ENCODE measurements around the gene MUC3A. TPM values are rescaled to one million over a fixed set of nuclear protein-coding genes. Genes with fewer than 3 reads are reported as not detected.
A peak's percentile ranks its signal among the peaks of the same experiment; 100 is the strongest.

The MUC3A gene
- total and polyA plus RNA-seq, 2 of the 4 experiments (the other 2 are of a cell fraction), result 0.05 TPM; not detected in 1

DNA sequence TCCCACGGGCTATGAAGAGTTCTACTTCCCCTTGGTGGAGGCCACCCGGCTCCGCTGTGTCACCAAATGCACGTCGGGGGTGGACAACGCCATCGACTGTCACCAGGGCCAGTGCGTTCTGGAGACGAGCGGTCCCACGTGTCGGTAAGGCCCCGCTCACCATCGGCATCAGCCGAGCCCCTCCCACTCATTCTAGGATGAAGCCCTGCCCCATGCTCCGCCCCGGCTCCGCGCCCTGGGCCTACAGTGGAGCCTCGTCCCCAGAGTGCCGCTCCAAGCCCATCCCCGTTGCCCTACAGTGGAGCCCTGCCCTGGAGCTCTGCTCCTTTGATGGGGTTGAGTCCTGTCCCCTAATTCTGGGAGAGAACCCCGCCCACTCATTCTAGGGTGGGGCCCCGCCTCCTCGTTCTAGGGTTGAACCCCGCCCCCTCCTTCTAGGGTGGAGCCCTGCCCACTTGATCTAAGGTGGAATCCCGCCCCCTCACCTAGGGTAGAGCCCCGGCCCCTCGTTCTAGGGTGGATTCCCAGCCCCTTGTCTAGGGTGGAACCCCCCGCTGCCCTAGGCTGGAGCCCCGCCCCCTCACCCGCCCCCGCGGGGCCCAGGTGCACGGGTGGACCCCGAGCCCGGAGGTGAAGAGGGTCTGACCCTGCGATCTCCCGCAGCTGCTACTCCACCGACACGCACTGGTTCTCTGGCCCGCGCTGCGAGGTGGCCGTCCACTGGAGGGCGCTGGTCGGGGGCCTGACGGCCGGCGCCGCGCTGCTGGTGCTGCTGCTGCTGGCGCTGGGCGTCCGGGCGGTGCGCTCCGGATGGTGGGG is 16.6 kb downstream of the MUC3A start:
- Histone ChIP-seq H4K5ac (ENCODE audit: low read depth, low read length) (no peak overlapping the region), H2AK9ac (replicated peaks; ENCODE audit: low read depth, low read length, poor library complexity) (no peak overlapping the region), H2AFZ (replicated peaks; ENCODE audit: low read length, poor library complexity) (peak overlapping the region; percentile 79), H2BK15ac (ENCODE audit: low read depth, low read length) (no peak overlapping the region), H2BK120ac (ENCODE audit: low read depth, low read length) (no peak overlapping the region), H4K8ac (ENCODE audit: low read depth in 2 of 2, low read length in 2 of 2) (no peak overlapping the region), H3K27me3 (ENCODE audit: control insufficient read depth, insufficient read depth, low read length) (peaks cover 53% of the 10 kb centered on the region), H3K9ac (ENCODE audit: low read depth, low read length) (no peak overlapping the region), H2BK5ac (ENCODE audit: low read depth, low read length, poor library complexity, severe bottlenecking) (no peak overlapping the region), H3K4me3 (ENCODE audit: insufficient read depth, low read depth, low read length) (no peak overlapping the region), H3K36me3 (ENCODE audit: control insufficient read depth, insufficient read depth, low read length) (no peaks in the 10 kb centered on the region), H3K4me1 (ENCODE audit: control insufficient read depth, insufficient read depth, low read length) (no peaks in the 10 kb centered on the region), H3K27ac (ENCODE audit: insufficient read depth, low read length) (no peak overlapping the region), H3K4ac (ENCODE audit: low read depth, low read length) (no peak overlapping the region), H3K9me3 (ENCODE audit: control insufficient read depth, insufficient read depth, low read length) (no peaks in the 10 kb centered on the region; the same call in 1 of the 2 replicates), H2BK20ac (ENCODE audit: low read depth, low read length) (no peak overlapping the region), H3K18ac (ENCODE audit: low read depth, low read length) (no peak overlapping the region), H4K20me1 (ENCODE audit: insufficient read depth, low read length) (no peaks in the 10 kb centered on the region; the same call in 1 of the 2 replicates), H4K91ac (ENCODE audit: insufficient read depth, low read depth, low read length) (no peak overlapping the region), H3K4me2 (ENCODE audit: low read depth, low read length) (no peak overlapping the region; the same call in 1 of the 2 replicates), H3K9me1 (ENCODE audit: insufficient read depth, low read length) (no peaks in the 10 kb centered on the region), H3K14ac (replicated peaks; ENCODE audit: low read depth, low read length) (no peak overlapping the region), H2AK5ac (ENCODE audit: low read depth, low read length) (no peak overlapping the region), H3K56ac (ENCODE audit: extremely low read depth, insufficient read depth, low read length) (no peak overlapping the region), H3K79me1 (ENCODE audit: low read depth in 1 of 2, low read length in 2 of 2) (no peaks in the 10 kb centered on the region), H3K23ac (ENCODE audit: low read depth, low read length) (no peak overlapping the region)
- ChIA-PET CTCF (no interaction called here), POLR2A (ENCODE audit: unreplicated experiment) (no interaction called here)
- DNase-seq (no peak), ATAC-seq (ENCODE audit: low read depth) (peak; percentile 94)
- dilution Hi-C loops (cut with HindIII; ENCODE audit: low sequenced_read_pairs, unreplicated experiment), result no loop called here
- no TSS peak for BruUV-seq (replicated peaks)
- in situ Hi-C loops (cut with MboI; ENCODE audit: low sequenced_read_pairs), result loop anchor here (5.0 to 25.0 kb wide), 2 partner anchors 96 to 496 kb away; no protein-coding TSS in a partner anchor
- WGBS, 2 experiments (ENCODE audit: extremely low coverage in 2 of 2, insufficient read length in 1 of 2), result 3% methylated on average over 51 of the region's 58 CpGs; no CpG with 5 or more reads in 1 of the 2 experiments
- intact Hi-C loops (cut with micrococcal nuclease), result loop anchor here (1.0 kb wide), 1 partner anchor 93 kb away; no protein-coding TSS in a partner anchor
- TF ChIP-seq RAD21 (IDR thresholded peaks at IDR 0.05; ENCODE audit: low read length) (peak; percentile 72), CEBPB (IDR thresholded peaks at IDR 0.05; ENCODE audit: low read depth, low read length) (no peak), MXI1 (IDR thresholded peaks at IDR 0.05; ENCODE audit: borderline replicate concordance, low read depth, low read length) (no peak), BHLHE40 (IDR thresholded peaks at IDR 0.05; ENCODE audit: low read depth, low read length) (no peak), MAFK (IDR thresholded peaks at IDR 0.05; ENCODE audit: low read depth, low read length) (no peak), POLR2A (IDR thresholded peaks at IDR 0.05; ENCODE audit: low read depth, low read length) (no peak), SMC3 (IDR thresholded peaks at IDR 0.05; ENCODE audit: low read depth, low read length) (peak; percentile 85), MAZ (IDR thresholded peaks at IDR 0.05; ENCODE audit: borderline replicate concordance, low read depth, low read length) (peak; percentile 59; the same call in 1 of the 2 replicates), FOS (IDR thresholded peaks at IDR 0.05; ENCODE audit: low read depth, low read length) (no peak), RFX5 (IDR thresholded peaks at IDR 0.05; ENCODE audit: low read depth, low read length) (no peak), CHD1 (IDR thresholded peaks at IDR 0.05; ENCODE audit: low read depth, low read length) (no peak), USF2 (IDR thresholded peaks at IDR 0.05; ENCODE audit: low read depth, low read length) (no peak), NFE2L2 (IDR thresholded peaks at IDR 0.05; ENCODE audit: low read depth, low read length) (no peak)
- TF ChIP-seq, protein P1, sequence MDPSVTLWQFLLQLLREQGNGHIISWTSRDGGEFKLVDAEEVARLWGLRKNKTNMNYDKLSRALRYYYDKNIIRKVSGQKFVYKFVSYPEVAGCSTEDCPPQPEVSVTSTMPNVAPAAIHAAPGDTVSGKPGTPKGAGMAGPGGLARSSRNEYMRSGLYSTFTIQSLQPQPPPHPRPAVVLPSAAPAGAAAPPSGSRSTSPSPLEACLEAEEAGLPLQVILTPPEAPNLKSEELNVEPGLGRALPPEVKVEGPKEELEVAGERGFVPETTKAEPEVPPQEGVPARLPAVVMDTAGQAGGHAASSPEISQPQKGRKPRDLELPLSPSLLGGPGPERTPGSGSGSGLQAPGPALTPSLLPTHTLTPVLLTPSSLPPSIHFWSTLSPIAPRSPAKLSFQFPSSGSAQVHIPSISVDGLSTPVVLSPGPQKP (IDR thresholded peaks at IDR 0.05; ENCODE audit: borderline replicate concordance, low read depth, low read length), result no peak
- TF ChIP-seq, protein P2, sequence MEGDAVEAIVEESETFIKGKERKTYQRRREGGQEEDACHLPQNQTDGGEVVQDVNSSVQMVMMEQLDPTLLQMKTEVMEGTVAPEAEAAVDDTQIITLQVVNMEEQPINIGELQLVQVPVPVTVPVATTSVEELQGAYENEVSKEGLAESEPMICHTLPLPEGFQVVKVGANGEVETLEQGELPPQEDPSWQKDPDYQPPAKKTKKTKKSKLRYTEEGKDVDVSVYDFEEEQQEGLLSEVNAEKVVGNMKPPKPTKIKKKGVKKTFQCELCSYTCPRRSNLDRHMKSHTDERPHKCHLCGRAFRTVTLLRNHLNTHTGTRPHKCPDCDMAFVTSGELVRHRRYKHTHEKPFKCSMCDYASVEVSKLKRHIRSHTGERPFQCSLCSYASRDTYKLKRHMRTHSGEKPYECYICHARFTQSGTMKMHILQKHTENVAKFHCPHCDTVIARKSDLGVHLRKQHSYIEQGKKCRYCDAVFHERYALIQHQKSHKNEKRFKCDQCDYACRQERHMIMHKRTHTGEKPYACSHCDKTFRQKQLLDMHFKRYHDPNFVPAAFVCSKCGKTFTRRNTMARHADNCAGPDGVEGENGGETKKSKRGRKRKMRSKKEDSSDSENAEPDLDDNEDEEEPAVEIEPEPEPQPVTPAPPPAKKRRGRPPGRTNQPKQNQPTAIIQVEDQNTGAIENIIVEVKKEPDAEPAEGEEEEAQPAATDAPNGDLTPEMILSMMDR (conservative IDR thresholded peaks at IDR 0.05; ENCODE audit: low read depth, low read length), result peak; percentile 81
